GM19463 (cell line): Measurements from ENCODE around the gene GABRR2.
"Not testable (repeated sequence)": the region's sequence is repeated elsewhere in the genome, so short reads cannot be mapped to it uniquely, and the experiment has no call there.

Experiments used
- ATAC-seq: cut with Tn5 transposase; IDR thresholded peaks from one replicate; pipeline ENCODE4 v1.9.1; 2021; ENCODE audit warnings: mild to moderate bottlenecking, moderate library complexity; ENCODE audit not compliant: unreplicated experiment

GABRR2 gene

DNA sequence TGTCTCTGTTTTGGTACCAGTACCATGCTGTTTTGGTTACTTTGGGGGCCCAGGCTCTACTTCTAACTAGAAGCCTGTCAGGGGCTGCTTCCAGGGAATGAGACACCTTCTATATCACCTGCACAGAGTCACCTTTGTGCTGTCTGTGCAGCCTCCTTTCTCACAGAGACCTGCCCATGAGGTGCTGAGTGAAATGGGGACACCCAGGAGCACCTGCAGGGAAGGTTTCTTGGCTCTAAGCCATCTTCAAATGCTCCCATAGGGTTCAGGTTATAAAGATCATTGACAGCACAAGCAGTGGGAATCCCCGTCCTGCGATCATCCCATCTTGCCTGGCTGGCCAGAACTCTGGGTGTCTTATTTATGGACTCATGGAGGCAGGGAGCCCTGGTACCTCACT, 19.1 kb downstream of the GABRR2 start:
- ATAC-seq = no peak

DNA sequence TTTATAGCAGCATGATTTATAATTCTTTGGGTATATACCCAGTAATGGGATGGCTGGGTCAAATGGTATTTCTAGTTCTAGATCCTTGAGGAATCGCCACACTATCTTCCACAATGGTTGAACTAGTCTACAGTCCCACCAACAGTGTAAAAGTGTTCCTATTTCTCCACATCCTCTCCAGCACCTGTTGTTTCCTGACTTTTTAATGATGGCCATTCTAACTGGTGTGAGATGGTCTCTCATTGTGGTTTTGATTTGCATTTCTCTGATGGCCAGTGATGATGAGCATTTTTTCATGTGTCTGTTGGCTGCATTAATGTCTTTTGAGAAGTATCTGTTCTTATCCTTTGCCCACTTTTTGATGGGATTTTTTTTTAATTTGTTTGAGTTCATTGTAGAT, 20.0 kb downstream of the GABRR2 start:
- not testable (repeated sequence) for ATAC-seq

DNA sequence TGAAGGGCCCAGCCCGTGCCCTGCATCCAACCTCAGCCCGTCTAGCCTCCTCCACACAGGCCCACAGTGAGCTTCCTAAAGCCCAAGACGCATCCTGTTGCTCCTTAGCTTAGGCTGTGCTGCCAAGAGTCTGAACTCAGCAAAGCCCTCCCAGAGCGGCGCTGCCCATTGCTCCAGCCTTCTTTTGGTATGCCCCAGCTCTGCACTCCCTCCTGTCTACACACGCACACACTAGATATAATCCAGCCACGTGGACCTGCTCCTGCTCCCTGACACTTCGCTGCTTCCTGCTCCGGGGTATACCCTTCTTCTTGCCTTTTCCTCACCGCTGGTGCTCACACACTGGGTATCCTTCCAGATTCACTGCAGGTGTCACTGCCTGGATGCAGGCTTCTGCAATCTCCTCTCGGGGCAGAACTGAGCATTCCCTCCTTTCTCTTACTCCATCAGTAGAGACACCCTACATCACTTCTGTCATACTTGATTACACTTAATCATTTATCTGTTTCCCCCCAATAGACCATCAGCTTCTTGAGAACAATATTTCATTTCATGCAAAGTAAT, 23.8 kb downstream of the GABRR2 start:
- ATAC-seq = no peak

DNA sequence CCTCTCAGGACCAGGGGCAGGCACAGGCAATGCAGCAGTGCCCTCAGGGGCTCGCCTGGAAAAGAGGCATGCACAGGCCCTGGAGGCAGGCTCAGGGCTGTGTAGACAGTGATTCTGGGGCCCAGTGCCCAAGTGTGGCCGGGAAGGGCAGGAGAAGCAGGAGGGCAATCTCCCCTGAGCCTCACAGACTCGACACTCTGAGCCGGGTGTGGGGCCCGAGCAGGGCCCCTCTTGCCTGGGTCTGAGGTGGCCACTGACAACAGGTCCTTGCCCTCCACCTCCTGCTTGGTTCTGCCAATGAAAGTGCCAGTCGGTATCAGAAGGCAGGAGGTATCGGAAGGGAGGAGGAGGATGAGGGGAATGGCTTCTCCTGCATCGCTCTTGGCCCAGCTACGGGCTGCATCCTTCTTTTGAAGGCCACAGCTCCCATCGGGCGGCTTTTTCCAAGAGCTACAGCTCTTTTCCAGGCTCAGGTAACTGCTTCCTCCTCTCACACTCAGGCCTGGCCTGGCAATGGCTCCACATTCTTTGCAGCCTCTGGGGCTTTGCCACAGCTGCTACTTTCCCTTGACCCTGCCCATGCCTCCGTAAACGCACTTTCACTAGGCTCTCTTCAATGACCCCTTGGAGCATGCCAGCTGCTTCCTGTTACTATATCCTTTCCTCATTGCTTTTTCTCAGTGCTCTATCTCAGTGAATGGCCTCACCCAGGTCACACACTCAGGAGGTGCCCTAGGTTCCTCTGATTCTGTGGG, 24.5 kb downstream of the GABRR2 start:
- no peak for ATAC-seq

DNA sequence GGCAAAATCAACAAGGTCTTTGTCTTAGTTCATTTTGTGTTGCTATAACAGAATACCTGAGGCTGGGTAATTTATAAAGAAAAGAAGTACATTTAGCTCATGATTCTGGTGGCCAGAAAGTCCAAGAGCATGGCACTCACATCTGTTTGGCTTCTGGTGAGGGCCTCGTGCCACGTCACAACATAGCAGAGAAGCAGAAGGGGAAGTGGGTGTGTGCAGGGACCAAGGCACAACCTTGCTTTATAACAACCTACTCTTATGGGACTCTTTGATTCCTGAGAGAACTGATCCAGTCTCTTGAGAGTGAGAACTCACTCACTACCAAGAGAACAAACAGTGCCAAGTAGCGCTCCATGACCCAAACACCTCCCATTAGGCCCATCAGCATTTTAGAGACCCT, 25.4 kb downstream of the GABRR2 start:
- no peak for ATAC-seq

DNA sequence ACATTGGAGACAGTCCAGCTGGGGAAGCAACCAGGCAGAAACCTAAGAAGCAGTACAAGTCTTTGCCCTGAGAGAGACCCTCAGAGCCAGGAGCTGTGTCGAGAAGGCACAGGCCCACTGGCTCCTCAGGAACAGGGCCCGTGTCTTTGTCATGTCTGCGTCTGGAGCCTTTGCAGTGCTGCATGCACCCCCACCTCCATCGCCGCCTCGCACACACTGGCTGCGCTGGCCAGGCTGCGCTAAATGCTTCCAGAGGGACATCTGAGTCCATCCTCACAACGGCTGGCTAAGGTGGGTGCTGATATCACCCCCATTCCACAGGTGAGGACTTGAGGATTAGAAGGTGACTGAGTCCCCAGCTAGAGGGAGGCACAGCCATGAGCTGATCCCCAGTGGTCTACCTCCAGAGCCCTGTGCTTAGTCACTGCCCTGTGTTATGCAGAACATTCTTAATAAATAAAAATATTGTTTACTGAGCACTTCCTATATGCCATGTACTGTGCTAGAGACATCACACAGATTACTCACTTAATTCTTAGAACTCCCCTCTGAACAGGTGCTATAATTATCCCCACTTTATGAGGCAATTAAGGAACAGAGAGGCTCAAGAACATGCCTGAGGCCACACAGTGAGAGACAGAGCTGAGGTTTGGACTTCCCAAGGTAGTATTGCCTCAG, 27.6 kb downstream of the GABRR2 start:
- no peak for ATAC-seq

DNA sequence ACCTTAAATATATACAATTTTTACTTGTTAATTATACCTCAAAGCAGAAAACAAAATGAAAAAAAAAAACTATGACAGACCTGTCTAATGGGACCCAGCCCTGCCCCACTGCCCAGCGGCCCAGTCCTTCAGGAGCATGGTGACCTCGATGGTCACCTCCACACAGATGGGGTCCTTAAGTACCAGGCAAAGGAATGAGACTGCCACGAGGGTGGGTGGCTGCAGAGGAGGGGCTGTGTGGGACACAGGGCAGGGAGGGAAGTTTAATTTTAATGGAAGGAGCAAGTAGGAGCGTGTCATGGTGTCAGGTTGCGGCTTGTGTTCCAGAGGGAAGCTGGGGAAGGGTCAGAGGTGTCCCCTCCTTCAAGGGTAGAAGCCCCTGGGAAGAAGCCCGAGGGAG, 28.6 kb downstream of the GABRR2 start:
- ATAC-seq = no peak

DNA sequence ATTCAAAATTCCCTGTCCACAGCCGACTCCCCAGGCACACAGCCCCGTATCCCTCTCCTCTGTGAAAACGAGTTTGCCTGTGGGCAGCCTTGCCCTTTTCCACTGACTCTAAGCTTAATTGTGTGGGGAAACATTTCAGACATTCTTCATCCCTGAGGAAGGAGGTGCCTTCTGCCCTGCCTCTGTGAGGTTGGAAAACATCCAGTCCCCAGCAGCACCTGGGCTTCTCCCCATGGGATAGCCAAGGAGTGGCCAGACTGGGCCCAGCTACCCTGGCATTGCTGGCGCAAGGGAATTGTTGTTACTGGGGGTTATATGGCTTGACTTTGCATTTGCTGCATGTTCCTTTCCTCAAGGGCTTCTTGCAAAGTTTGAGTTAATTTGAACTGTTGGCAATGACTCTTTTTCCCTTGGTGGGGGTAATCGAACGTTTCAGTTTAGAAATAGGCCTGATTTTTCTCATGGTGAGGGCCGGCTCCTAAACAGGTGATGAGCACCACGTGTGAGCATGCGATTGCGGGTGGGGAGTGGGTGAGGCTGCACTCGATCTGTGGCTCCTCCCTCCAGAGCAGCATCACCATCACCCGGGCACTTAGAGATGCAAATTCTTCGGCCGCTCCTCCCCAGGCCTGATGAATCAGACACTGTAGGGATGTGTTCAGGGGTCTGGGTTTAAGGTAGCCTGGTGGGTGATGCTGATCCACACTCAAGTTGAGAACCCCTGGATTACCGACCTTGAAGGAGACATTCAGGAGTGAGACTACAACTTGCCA, 29.9 kb downstream of the GABRR2 start:
- no peak for ATAC-seq

DNA sequence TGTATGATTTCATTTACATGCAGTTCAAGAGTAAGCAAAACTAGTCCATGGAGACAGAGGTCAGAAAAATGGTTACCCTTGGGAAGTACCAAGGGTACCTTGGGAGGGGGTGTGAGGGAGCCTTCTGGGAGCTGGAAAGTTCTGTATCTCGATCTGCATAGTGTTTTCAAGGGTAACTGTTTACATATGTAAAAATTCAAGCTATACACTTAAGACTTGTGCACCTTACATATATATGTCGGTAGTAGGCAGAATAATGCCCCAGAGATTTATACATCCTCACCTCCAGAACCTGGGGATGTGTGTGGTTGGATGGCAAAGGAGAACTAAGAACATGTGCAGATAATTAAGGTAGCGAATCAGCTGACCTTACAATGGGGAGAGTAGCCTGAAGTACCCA, 31.0 kb downstream of the GABRR2 start:
- no peak for ATAC-seq

DNA sequence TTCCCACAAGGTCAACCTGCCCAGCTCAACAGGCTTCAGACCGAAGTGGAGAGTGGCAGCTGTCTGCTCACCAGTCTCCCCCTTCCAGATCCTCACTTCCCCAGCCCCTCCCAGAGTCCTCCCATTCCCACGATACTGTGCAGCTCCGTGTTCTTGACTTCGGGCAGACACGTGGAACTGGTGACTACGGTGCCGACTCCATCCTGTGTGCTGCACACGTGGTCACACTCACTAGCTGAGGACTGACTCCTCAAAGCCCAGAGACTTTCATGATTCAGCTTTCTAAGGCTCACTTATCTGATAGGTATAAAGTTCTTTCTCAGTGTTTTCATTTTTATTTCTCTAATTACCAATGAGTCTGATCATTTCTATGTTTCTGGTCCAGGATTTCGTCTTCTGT, 32.4 kb downstream of the GABRR2 start:
- no peak for ATAC-seq

DNA sequence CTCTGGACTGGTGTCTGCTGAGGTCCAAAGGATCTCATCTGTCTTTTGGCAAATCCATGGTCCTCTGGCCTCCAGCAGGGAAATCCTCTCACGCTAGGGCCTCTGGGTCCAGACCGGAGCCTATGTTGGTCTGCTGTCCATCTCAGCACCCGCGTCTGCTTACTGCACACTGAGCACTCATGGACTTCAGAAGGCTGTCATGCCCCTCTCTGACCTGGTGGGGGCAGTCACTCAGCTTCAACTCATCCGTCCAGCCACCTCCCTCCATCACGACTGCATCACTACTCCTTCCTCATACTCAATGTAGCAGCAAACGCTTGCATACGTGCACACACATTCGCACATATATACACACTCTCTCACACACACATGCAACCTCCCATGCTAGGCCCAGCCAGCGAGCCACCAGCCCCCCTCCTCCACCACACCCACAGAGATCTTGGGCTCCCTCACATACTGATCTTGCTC, 33.3 kb downstream of the GABRR2 start:
- peak; percentile 99 for ATAC-seq

DNA sequence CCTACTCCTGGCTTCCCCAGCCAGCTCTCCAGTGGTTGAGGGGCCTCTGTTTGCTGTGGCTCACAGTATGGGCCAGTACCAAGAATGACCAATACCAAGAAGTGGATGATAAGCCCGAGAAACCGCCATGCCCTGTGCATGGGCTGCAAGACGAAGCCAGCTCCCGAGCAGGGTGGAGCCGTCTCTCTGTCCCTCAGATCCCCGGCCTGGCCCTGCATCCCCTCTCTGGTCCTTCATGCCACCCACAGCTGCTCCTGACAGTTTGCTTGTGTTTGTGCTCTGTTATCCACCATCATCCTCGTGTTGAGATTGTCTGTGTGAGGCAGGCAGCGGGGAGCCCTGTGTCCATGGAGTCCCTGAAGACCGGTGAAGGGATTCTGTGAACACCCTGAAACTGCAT, 36.1 kb downstream of the GABRR2 start:
- ATAC-seq = no peak

DNA sequence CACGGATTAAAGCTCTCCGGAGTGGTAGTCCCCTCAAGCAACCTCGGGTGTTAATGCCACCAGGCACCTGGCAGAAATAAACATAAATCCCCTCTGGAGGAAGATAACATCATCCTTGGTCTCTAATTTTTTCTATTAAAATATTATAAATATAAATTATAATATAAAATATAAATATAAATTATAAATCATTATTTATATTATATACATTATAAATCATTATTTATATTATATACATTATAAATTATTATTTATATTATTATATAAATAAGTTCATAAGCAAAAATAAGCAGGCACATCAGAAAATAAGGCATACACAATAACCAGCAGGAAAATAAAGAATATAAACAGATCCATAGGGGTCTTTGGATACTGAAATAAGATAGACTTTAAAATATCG, 39.2 kb downstream of the GABRR2 start:
- ATAC-seq = no peak

DNA sequence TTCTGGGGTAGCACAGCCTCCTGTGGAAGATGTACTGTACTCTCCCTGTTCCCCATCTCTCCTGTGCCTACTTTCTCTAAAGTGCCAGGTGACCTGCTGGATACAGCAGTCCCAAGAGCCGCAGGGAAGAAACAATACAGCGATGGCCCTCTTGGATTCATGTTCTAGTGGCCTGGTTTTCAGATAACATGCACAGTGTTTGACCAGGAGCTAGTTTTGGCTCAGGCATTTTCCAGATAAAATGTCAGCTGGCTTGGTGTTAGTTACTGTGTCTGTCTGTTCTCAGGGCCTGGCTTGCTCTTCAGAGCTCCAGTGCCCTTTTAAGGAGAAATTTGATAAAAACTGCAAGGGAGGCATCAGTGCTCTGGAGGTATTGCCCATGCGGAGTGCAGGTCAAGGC, 41.3 kb downstream of the GABRR2 start:
- no peak for ATAC-seq

DNA sequence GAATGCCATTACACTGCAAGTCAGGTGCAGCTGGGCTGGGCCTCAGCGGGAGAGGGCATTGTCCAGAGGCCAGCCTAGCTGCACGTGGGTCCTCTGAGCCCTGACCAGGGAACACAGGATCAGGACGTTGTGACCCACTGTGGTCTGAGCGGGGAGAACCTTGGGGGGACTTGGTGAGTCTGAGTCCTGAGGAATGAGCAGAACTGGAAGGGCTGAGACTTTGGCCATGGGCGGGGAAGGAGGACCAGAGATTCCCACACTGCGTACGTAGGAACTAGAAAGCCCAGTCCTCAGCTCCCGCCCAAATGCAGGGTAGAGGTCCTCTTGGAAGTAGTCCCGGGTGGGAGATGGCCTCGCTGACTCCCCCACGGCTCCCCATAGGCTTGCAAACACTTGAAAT, 42.5 kb downstream of the GABRR2 start:
- no peak for ATAC-seq

DNA sequence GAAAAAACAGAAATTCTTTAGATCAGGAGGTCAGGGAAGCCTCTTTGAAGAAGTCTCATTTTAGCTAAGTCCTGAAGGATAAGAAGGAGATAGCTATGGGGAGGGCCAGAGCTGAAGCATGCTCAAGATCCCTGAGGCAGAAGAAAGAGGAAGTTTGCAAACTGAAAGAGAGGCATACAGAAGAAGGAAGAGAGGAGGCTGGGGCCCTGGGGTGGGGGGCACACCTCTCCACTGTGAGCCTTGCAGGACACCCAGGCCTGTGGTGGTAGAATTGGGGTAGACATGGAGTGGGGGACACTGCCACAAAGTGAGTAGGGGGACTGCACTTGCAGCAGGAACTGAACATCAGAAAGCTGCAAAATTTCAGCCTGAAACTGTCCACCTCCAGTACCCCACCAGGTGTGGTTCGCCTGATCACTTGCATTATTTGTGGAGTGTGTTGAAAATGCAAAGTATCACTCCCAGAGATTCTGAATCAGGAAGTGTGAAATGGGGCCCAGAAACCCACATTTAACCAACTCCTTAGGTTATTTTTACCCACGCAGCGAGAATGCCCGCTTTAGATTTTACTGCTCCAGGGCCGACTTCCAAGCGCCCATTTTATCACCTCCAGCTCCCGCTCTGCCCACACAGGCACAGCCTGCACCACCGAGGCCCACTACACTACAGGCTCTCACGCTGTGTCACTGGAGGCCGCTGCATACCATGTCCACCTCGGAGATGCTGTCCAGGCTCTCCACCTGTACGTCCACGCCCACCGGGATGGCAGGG, 44.0 kb downstream of the GABRR2 start:
- ATAC-seq = peak; percentile 63

DNA sequence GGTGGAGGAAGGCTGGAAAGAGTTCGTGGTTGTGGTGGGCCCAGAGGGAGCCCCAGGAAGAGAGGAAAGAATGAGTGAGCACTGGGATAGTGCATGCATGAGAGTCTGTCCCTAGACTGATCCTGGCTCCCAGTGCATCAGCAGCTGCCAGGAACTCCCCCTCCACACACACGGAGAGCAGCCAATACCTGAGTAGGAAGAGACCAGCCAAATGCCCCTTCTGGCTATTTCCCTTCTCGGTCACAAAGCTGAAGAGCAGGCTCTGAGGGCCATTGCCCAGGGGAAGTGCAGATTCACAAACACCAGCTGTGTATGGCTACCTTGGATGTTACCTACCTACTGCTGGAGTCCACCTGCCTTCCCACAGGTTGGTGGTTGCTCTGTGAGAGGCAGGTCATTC, 45.1 kb downstream of the GABRR2 start:
- no peak for ATAC-seq

DNA sequence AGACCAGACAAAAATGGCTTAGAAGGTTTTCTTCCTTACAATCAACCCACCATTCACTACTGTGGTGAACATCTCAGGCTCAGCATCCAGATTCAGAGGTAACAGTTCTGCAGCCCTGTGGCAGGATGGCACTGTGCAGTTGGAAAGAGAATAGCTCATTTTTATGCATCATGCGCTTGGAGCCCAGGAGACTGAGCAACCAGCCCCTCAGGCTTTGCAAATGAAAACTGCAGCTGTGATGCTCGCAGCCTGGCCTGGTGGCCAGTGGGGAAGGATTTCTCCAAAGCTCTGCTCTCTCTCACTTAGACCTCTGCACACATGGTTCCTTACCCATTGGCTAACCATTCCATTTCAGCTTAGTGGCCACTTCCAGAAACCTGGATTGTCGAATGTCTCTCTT, 45.8 kb downstream of the GABRR2 start:
- ATAC-seq = no peak

DNA sequence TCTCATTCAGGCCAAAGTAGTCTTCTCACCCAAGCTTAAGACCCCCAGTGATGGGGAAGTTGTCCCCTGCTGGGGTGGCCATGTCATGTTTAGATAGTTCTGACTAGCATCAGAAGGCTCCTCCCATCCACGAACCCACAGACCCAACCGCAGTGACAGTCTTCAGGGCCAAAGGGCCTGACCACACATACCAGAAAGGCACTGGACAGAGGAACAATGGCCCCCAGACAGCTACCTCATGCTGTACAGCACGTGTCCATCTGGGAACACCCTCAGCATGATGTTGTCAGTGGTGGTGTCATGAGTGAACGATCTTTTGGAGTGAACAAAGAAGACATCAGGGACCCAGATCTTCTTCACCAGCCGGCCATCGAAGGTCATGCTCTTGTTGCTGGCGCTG, 46.3 kb downstream of the GABRR2 start:
- ATAC-seq = no peak

DNA sequence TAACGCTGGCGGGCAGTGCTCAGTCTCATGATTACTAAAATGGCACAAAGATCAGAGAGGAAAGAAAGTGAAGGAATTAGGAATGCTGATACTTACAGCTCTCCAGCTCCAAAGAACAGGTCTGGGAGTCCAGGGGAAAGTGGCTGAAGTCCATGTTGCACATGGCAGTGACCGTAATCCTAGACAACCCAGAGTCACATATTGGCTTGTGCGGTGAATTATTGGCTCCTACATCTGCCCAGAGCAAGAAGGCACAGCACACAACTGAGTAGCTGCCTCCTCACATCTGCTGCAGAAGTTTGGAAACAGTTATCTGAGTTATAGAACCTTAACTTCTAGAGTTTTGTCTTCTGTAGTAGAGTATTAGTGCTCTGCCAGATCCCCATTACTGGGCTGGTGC, 47.2 kb downstream of the GABRR2 start:
- ATAC-seq = no peak

DNA sequence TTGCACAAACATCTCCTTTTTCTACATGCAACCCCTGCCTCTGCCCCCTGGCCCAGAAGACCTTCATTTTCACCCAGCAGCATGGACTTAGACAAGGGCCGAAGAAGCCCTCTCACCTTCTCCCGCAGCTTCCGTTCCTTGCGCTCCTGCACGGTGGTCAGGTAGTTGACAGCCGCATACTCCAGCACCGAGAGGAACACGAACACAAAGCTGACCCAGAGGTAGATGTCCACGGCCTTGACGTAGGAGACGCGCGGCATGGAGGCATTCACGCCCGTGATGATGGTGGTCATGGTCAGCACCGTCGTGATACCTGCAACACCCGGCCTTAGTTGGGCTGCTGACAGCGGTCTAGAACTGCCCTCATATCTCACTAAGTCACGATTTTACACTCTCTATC, 50.8 kb downstream of the GABRR2 start:
- no peak for ATAC-seq
